H9 (cell line): Measurements from ENCODE around the gene DMP1. TPM values are rescaled to one million over a fixed set of nuclear protein-coding genes. Genes with fewer than 3 reads are reported as not detected.

ENCODE experiments used
- DNase-seq: peaks from one replicate; pipeline ENCODE4 v3.0.0-alpha.2; 2017
- H2AFZ ChIP-seq: one replicate; pipeline ENCODE4 v1.6.1; 2013; ENCODE audit warnings: mild to moderate bottlenecking, low read length, control low read depth, moderate library complexity
- H2AK5ac ChIP-seq: 2 replicates; pipeline ENCODE4 v1.6.1; 2013; ENCODE audit warnings: low read length, control low read depth, mixed read lengths; ENCODE audit not compliant: insufficient read length
- H2BK120ac ChIP-seq: one replicate; pipeline ENCODE4 v1.6.1; 2013; ENCODE audit warnings: low read depth, mild to moderate bottlenecking, low read length, control low read depth, inconsistent platforms; ENCODE audit not compliant: poor library complexity, severe bottlenecking
- H2BK12ac ChIP-seq: 2 replicates; pipeline ENCODE4 v1.6.1; 2013; ENCODE audit warnings: low read length, control low read depth, mixed read lengths, low read depth; ENCODE audit not compliant: insufficient read length
- H2BK15ac ChIP-seq: 2 replicates; pipeline ENCODE4 v1.6.1; 2013; ENCODE audit warnings: low read depth, low read length, control low read depth
- H2BK20ac ChIP-seq: one replicate; pipeline ENCODE4 v1.6.1; 2013; ENCODE audit warnings: low read depth, mild to moderate bottlenecking, low read length, control low read depth, inconsistent platforms; ENCODE audit not compliant: poor library complexity, severe bottlenecking
- H2BK5ac ChIP-seq: 2 replicates; pipeline ENCODE4 v1.6.1; 2013; ENCODE audit warnings: low read length, control low read depth, mixed read lengths; ENCODE audit not compliant: insufficient read length
- H3K14ac ChIP-seq: 2 replicates; pipeline ENCODE4 v1.6.1; 2013; ENCODE audit warnings: low read length, control low read depth; ENCODE audit not compliant: insufficient read depth
- H3K18ac ChIP-seq: 2 replicates; pipeline ENCODE4 v1.6.1; 2013; ENCODE audit warnings: low read depth, mild to moderate bottlenecking, mixed read lengths, low read length, control low read depth; ENCODE audit not compliant: insufficient read length
- H3K23ac ChIP-seq: 2 replicates; pipeline ENCODE4 v1.6.1; 2013; ENCODE audit warnings: low read length, control low read depth, mixed read lengths, low read depth; ENCODE audit not compliant: insufficient read length
- H3K23me2 ChIP-seq: 2 replicates; pipeline ENCODE4 v1.6.1; 2013; ENCODE audit warnings: low read depth, mild to moderate bottlenecking, mixed read lengths, low read length, control low read depth; ENCODE audit not compliant: insufficient read length, poor library complexity, severe bottlenecking
- H3K27ac ChIP-seq: 2 replicates; pipeline ENCODE4 v1.5.1; 2013; ENCODE audit warnings: low read length, control low read depth, mixed read lengths, low read depth; ENCODE audit not compliant: insufficient read length
- H3K27me3 ChIP-seq: 2 replicates; pipeline ENCODE4 v1.6.1; 2013; ENCODE audit warnings: low read length, control low read depth, inconsistent platforms; ENCODE audit not compliant: insufficient read depth
- H3K4ac ChIP-seq: 2 replicates; pipeline ENCODE4 v1.6.1; 2013; ENCODE audit warnings: low read depth, mild to moderate bottlenecking, control low read depth, inconsistent platforms, low read length, moderate library complexity
- H3K4me1 ChIP-seq: 2 replicates; pipeline ENCODE4 v1.6.1; 2013; ENCODE audit warnings: low read length, control low read depth, inconsistent platforms; ENCODE audit not compliant: insufficient read depth
- H3K4me2 ChIP-seq: 2 replicates; pipeline ENCODE4 v1.6.1; 2013; ENCODE audit warnings: low read length, control low read depth, mixed read lengths; ENCODE audit not compliant: insufficient read length, insufficient read depth
- H3K56ac ChIP-seq: 2 replicates; pipeline ENCODE4 v1.6.1; 2013; ENCODE audit warnings: low read depth, mild to moderate bottlenecking, mixed read lengths, low read length, control low read depth; ENCODE audit not compliant: insufficient read length
- H3K79me1 ChIP-seq: 2 replicates; pipeline ENCODE4 v1.6.1; 2013; ENCODE audit warnings: low read depth, mild to moderate bottlenecking, moderate library complexity, low read length, control low read depth, inconsistent platforms; ENCODE audit not compliant: insufficient read depth, poor library complexity, severe bottlenecking
- H3K79me2 ChIP-seq: 2 replicates; pipeline ENCODE4 v1.6.1; 2013; ENCODE audit warnings: low read length, control low read depth, inconsistent platforms; ENCODE audit not compliant: insufficient read depth
- H3K9ac ChIP-seq: 2 replicates; pipeline ENCODE4 v1.6.1; 2013; ENCODE audit warnings: low read length, control low read depth, mixed read lengths; ENCODE audit not compliant: insufficient read length; ENCODE audit errors: extremely low read depth
- H3K9me3 ChIP-seq: one replicate; pipeline ENCODE4 v1.6.1; 2013; ENCODE audit warnings: low read depth, low read length, inconsistent platforms; ENCODE audit not compliant: control insufficient read depth
- H3T11ph ChIP-seq: one replicate; pipeline ENCODE4 v1.6.1; 2013; ENCODE audit warnings: mild to moderate bottlenecking, low read length, control low read depth, inconsistent platforms
- H4K20me1 ChIP-seq: one replicate; pipeline ENCODE4 v1.6.1; 2013; ENCODE audit not compliant: control insufficient read depth, insufficient read length, insufficient read depth
- H4K5ac ChIP-seq: 2 replicates; pipeline ENCODE4 v1.6.1; 2013; ENCODE audit warnings: low read depth, mild to moderate bottlenecking, mixed read lengths, low read length, control low read depth; ENCODE audit not compliant: insufficient read length
- H4K8ac ChIP-seq: replicated peaks from 2 replicates; pipeline ENCODE4 v1.6.1; 2013; ENCODE audit warnings: low read length, control low read depth, mixed read lengths, low read depth; ENCODE audit not compliant: insufficient read length
- H4K91ac ChIP-seq: 2 replicates; pipeline ENCODE4 v1.6.1; 2013; ENCODE audit warnings: low read depth, mild to moderate bottlenecking, moderate library complexity, mixed read lengths, low read length, control low read depth; ENCODE audit not compliant: insufficient read length
- H3K27ac Mint-ChIP-seq, 3 experiments: 2 replicates in 2 of 3; 3 replicates in 1 of 3; pipeline ENCODE4 v1.8.0; 2020 to 2021; ENCODE audit warnings: mixed read lengths in 3 of 3, mild to moderate bottlenecking in 1 of 3, moderate library complexity in 1 of 3
- H3K27me3 Mint-ChIP-seq: 2 replicates; pipeline ENCODE4 v1.8.0; 2021; ENCODE audit warnings: low read depth, mild to moderate bottlenecking, moderate library complexity, mixed read lengths
- H3K36me3 Mint-ChIP-seq, 3 experiments: 2 replicates in 2 of 3; 3 replicates in 1 of 3; pipeline ENCODE4 v1.8.0; 2020 to 2021; ENCODE audit warnings: low read depth in 3 of 3, mixed read lengths in 3 of 3; ENCODE audit not compliant: insufficient read depth in 1 of 3
- H3K4me1 Mint-ChIP-seq, 2 experiments: 2 replicates each; pipeline ENCODE4 v1.8.0; 2020; ENCODE audit warnings: mixed read lengths in 2 of 2
- H3K4me3 Mint-ChIP-seq, 2 experiments: 2 replicates in 1 of 2; 3 replicates in 1 of 2; pipeline ENCODE4 v1.8.0; 2020 to 2021; ENCODE audit warnings: mild to moderate bottlenecking in 2 of 2, mixed read lengths in 2 of 2, moderate library complexity in 1 of 2
- H3K9me3 Mint-ChIP-seq, 2 experiments: 2 replicates in 1 of 2; 3 replicates in 1 of 2; pipeline ENCODE4 v1.8.0; 2020; ENCODE audit warnings: mild to moderate bottlenecking in 2 of 2, mixed read lengths in 2 of 2, moderate library complexity in 1 of 2
- CTCF ChIP-seq: fragments of 200-600 bp; sonication (generic); conservative IDR thresholded peaks from 3 replicates; pipeline ENCODE4 v1.8.0; 2021; ENCODE audit warnings: antibody characterized with exemption, mild to moderate bottlenecking
- WGBS: extraction: QIAGEN DNeasy Blood & Tissue Kit; methylation state at CpG from one replicate; pipeline ENCODE4 v1.1.7; 2013; ENCODE audit warnings: missing lambda C conversion rate, low lambda C conversion rate, mixed read lengths; ENCODE audit not compliant: insufficient read length; ENCODE audit errors: extremely low coverage; 5-methylcytosine and 5-hydroxymethylcytosine counted together
- long read RNA-seq: library from polyadenylated mRNA; unstranded; transcript quantifications from one replicate; pipeline ENCODE4 v2.0.0, GENCODE V29; 2020
- total RNA-seq: library from RNA; stranded (reverse); gene quantifications from 2 replicates; pipeline ENCODE4 v1.2.1, GENCODE V29; 2021

The DMP1 gene
- not detected in 2 replicates for total RNA-seq
- long read RNA-seq, partial matches to known transcripts = 0 of 2 reads
- long read RNA-seq, other reads (novel, unspliced or antisense) = 2 of 2 reads

GRCh38 chr4:87649980-87650379 is at the start of gene DMP1:
TSS of gene DMP1 (plus strand) at chr4:87650280. CDS start at chr4:87656493, 6,213 bp downstream.
- H2BK120ac ChIP-seq = no peak within 1 kb of the TSS
- H3K18ac ChIP-seq = no peak within 1 kb of the TSS
- Mint-ChIP-seq H3K4me3 (no peak within 1 kb of the TSS), H3K4me1 (peaks cover 12% of the 10 kb centered on the region in 2 experiments), H3K27me3 (no peaks in the 10 kb centered on the region; the same call in 1 of the 2 replicates), H3K27ac (no peak within 1 kb of the TSS), H3K36me3 (no peaks in the 10 kb centered on the region), H3K9me3 (no peaks in the 10 kb centered on the region; a peak in 1 of 5 replicates)
- H2BK15ac ChIP-seq = no peak within 1 kb of the TSS
- H3K27me3 ChIP-seq = no peaks in the 10 kb centered on the region
- TF ChIP-seq CTCF = no peak
- H2BK5ac ChIP-seq = no peak within 1 kb of the TSS
- H2AK5ac ChIP-seq = no peak within 1 kb of the TSS
- no peak within 1 kb of the TSS for H3K27ac ChIP-seq
- no peak within 1 kb of the TSS for H3K4me2 ChIP-seq
- H3K4me1 ChIP-seq = peaks cover 3% of the 10 kb centered on the region; the same call in 1 of the 2 replicates
- H3K14ac ChIP-seq = no peak within 1 kb of the TSS
- no peak within 1 kb of the TSS for H2BK20ac ChIP-seq
- H4K20me1 ChIP-seq = no peaks in the 10 kb centered on the region
- H3T11ph ChIP-seq = no peak within 1 kb of the TSS
- H4K91ac ChIP-seq = no peak within 1 kb of the TSS
- H3K23me2 ChIP-seq = no peaks in the 10 kb centered on the region
- H3K79me2 ChIP-seq = no peaks in the 10 kb centered on the region
- H4K8ac ChIP-seq = no peak within 1 kb of the TSS
- no peak within 1 kb of the TSS for H2BK12ac ChIP-seq
- DNase-seq = no peak
- H3K23ac ChIP-seq = no peak within 1 kb of the TSS
- H3K56ac ChIP-seq = no peak within 1 kb of the TSS
- H2AFZ ChIP-seq = no peak within 1 kb of the TSS
- H4K5ac ChIP-seq = no peak within 1 kb of the TSS
- no peak within 1 kb of the TSS for H3K9ac ChIP-seq
- H3K9me3 ChIP-seq = no peaks in the 10 kb centered on the region
- WGBS = no CpG with 5 or more reads among the region's 3 CpGs
- H3K4ac ChIP-seq = no peak within 1 kb of the TSS
- H3K79me1 ChIP-seq = no peaks in the 10 kb centered on the region
